GM23338 (cell line): ENCODE results near the gene MORN2. TPM values are rescaled to one million over a fixed set of nuclear protein-coding genes. Genes with fewer than 3 reads are reported as not detected.

Experiments
- ATAC-seq: fragments of 200-7000 bp; cut with Tn5 transposase; 3 replicates; pipeline ENCODE4 v1.9.1; 2020
- DNase-seq: peaks from one replicate; pipeline ENCODE4 v3.0.0-alpha.2; 2015; ENCODE audit warnings: low spot score
- H2AFZ ChIP-seq: fragments of 200-600 bp; sonication (generic); 2 replicates; pipeline ENCODE4 v1.8.0; 2016; ENCODE audit warnings: antibody characterized with exemption, mild to moderate bottlenecking, moderate library complexity
- H3F3A ChIP-seq: fragments of 200-600 bp; sonication (generic); replicated peaks from 2 replicates; pipeline ENCODE4 v1.8.0; 2017; ENCODE audit warnings: antibody characterized with exemption, mixed run types, low read depth
- H3K27ac ChIP-seq: fragments of 200-600 bp; sonication (generic); 2 replicates; pipeline ENCODE4 v1.6.1; 2016; ENCODE audit warnings: low read depth
- H3K27me3 ChIP-seq: fragments of 200-600 bp; sonication (generic); 2 replicates; pipeline ENCODE4 v1.8.0; 2016; ENCODE audit warnings: mild to moderate bottlenecking, mixed run types, moderate library complexity; ENCODE audit not compliant: insufficient read depth
- H3K36me3 ChIP-seq: fragments of 200-600 bp; sonication (generic); 2 replicates; pipeline ENCODE4 v1.8.0; 2016; ENCODE audit warnings: mild to moderate bottlenecking; ENCODE audit not compliant: insufficient read depth
- H3K4me1 ChIP-seq: fragments of 200-600 bp; sonication (generic); 2 replicates; pipeline ENCODE4 v1.8.0; 2016; ENCODE audit warnings: mild to moderate bottlenecking, moderate library complexity; ENCODE audit not compliant: insufficient read depth
- H3K4me2 ChIP-seq: fragments of 200-600 bp; sonication (generic); 2 replicates; pipeline ENCODE4 v1.7.1; 2017; ENCODE audit warnings: mixed run types
- H3K4me3 ChIP-seq: fragments of 200-600 bp; sonication (generic); 2 replicates; pipeline ENCODE4 v1.6.1; 2016; ENCODE audit warnings: mixed run types
- H3K79me2 ChIP-seq: fragments of 200-600 bp; sonication (generic); replicated peaks from 2 replicates; pipeline ENCODE4 v1.8.0; 2017; ENCODE audit warnings: mild to moderate bottlenecking; ENCODE audit not compliant: insufficient read depth
- H3K9me2 ChIP-seq: fragments of 200-600 bp; sonication (generic); 2 replicates; pipeline ENCODE4 v1.8.0; 2017; ENCODE audit not compliant: insufficient read depth
- H4K20me1 ChIP-seq: fragments of 200-600 bp; sonication (generic); replicated peaks from 2 replicates; pipeline ENCODE4 v1.8.0; 2017; ENCODE audit warnings: mild to moderate bottlenecking; ENCODE audit not compliant: insufficient read depth
- H3K27ac Mint-ChIP-seq: 2 replicates; pipeline ENCODE4 v1.8.0; 2020; ENCODE audit warnings: inconsistent platforms, mild to moderate bottlenecking, moderate library complexity, mixed read lengths
- H3K27me3 Mint-ChIP-seq: 3 replicates; pipeline ENCODE4 v1.8.0; 2022; ENCODE audit warnings: low read depth, mild to moderate bottlenecking, moderate library complexity, mixed read lengths, inconsistent platforms; ENCODE audit not compliant: insufficient read depth, poor library complexity
- H3K36me3 Mint-ChIP-seq: 3 replicates; pipeline ENCODE4 v1.8.0; 2021; ENCODE audit warnings: low read depth, mild to moderate bottlenecking, inconsistent platforms, moderate library complexity, mixed read lengths
- H3K4me1 Mint-ChIP-seq: 3 replicates; pipeline ENCODE4 v1.8.0; 2020; ENCODE audit warnings: mild to moderate bottlenecking, inconsistent platforms, mixed read lengths
- H3K4me3 Mint-ChIP-seq: 3 replicates; pipeline ENCODE4 v1.8.0; 2021; ENCODE audit warnings: moderate library complexity, mild to moderate bottlenecking, inconsistent platforms, mixed read lengths
- H3K9me3 Mint-ChIP-seq: 3 replicates; pipeline ENCODE4 v1.8.0; 2020; ENCODE audit warnings: moderate library complexity, mild to moderate bottlenecking, inconsistent platforms, mixed read lengths
- ETS1 ChIP-seq: IDR thresholded peaks from 2 replicates; pipeline ENCODE4 v1.6.1; 2016; ENCODE audit warnings: antibody characterized with exemption
- EZH2 ChIP-seq: fragments of 200-600 bp; sonication (generic); IDR thresholded peaks from one replicate; pipeline ENCODE4 v1.8.0; 2017; ENCODE audit warnings: antibody characterized with exemption, mild to moderate bottlenecking, low read depth; ENCODE audit not compliant: unreplicated experiment
- REST ChIP-seq: IDR thresholded peaks from one replicate; pipeline ENCODE4 v1.6.1; 2018; ENCODE audit warnings: antibody characterized with exemption; ENCODE audit not compliant: unreplicated experiment
- ZNF462 ChIP-seq: fragments of 250-450 bp; sonication (Bioruptor Pico); IDR thresholded peaks from 2 replicates; pipeline ENCODE4 v1.5.0; 2020; ENCODE audit warnings: mild to moderate bottlenecking, moderate library complexity
- polyA plus RNA-seq: library from polyadenylated mRNA; unstranded; fragments of >200 nt; fragmentation: Nextera tagmentation; extraction: Ambion mirVana; gene quantifications from 2 replicates; pipeline ENCODE4 v1.2.1, GENCODE V29; 2016
- total RNA-seq: library from RNA; depleted of rRNA; stranded (reverse); fragments of >200 nt; shearing (Covaris generic); gene quantifications from 2 replicates; pipeline ENCODE4 v1.2.3, GENCODE V29; 2014

Gene MORN2
- total and polyA plus RNA-seq, 2 experiments from 2014 or later, result 7.6 to 45.2 TPM

- TF ChIP-seq ZNF462 (CRISPR knock-in tag), result no peak
- TF ChIP-seq REST, result no peak
Observed at GRCh38 chr2:38875227-38875575, 575 bp upstream of the MORN2 start (continued).

- Mint-ChIP-seq H3K27me3 (peaks cover 2% of the 10 kb centered on the region), H3K4me3 (peak overlapping the region; percentile 94), H3K36me3 (peaks cover 1% of the 10 kb centered on the region), H3K9me3 (peaks cover under 1% of the 10 kb centered on the region; the same call in 1 of the 3 replicates), H3K4me1 (peaks cover 16% of the 10 kb centered on the region), H3K27ac (no peak overlapping the region; the same call in 1 of the 2 replicates)
- Histone ChIP-seq H2AFZ (peak overlapping the region; percentile 99), H3K36me3 (no peaks in the 10 kb centered on the region), H3K4me1 (peaks cover 8% of the 10 kb centered on the region), H3K4me3 (peak overlapping the region; percentile 94), H3K27ac (no peak overlapping the region), H4K20me1 (no peaks in the 10 kb centered on the region), H3K79me2 (peaks cover 40% of the 10 kb centered on the region), H3K4me2 (peak overlapping the region; percentile 96), H3K9me2 (no peaks in the 10 kb centered on the region), H3F3A (no peaks in the 10 kb centered on the region; the same call in 1 of the 2 replicates), H3K27me3 (no peaks in the 10 kb centered on the region)
- DNase-seq, result no peak
- no peak for ATAC-seq
- no peak for TF ChIP-seq EZH2
- TF ChIP-seq ZNF462 (CRISPR knock-in tag), result no peak
- TF ChIP-seq ETS1, result no peak
Observed at GRCh38 chr2:38876407-38876806, 631 bp downstream of the MORN2 start.
